Activated naive CD8-positive, alpha-beta T cell treated with anti-CD3 and anti-CD28 coated beads, Interleukin-2, amount 50 U/mL, for 24 hours (primary cell): ENCODE results near the gene CCL20.

Experiments
- ATAC-seq: fragments of 150-1000 bp; cut with Tn5 transposase; one replicate; pipeline ENCODE4 v1.10.0; 2021
- DNase-seq: peaks from one replicate; pipeline ENCODE4 v3.0.0; 2021
- H3K27ac Mint-ChIP-seq: one replicate; pipeline ENCODE4 v1.8.0; 2021; ENCODE audit warnings: mild to moderate bottlenecking, mixed read lengths
- H3K27me3 Mint-ChIP-seq: one replicate; pipeline ENCODE4 v1.8.0; 2021; ENCODE audit warnings: mixed read lengths
- H3K36me3 Mint-ChIP-seq: one replicate; pipeline ENCODE4 v1.8.0; 2021; ENCODE audit warnings: low read depth, mixed read lengths
- H3K4me1 Mint-ChIP-seq: one replicate; pipeline ENCODE4 v1.8.0; 2021; ENCODE audit warnings: mixed read lengths
- H3K4me3 Mint-ChIP-seq: one replicate; pipeline ENCODE4 v1.8.0; 2021; ENCODE audit warnings: mild to moderate bottlenecking, moderate library complexity, mixed read lengths
- H3K9me3 Mint-ChIP-seq: one replicate; pipeline ENCODE4 v1.8.0; 2021; ENCODE audit warnings: mixed read lengths

The CCL20 gene

DNA sequence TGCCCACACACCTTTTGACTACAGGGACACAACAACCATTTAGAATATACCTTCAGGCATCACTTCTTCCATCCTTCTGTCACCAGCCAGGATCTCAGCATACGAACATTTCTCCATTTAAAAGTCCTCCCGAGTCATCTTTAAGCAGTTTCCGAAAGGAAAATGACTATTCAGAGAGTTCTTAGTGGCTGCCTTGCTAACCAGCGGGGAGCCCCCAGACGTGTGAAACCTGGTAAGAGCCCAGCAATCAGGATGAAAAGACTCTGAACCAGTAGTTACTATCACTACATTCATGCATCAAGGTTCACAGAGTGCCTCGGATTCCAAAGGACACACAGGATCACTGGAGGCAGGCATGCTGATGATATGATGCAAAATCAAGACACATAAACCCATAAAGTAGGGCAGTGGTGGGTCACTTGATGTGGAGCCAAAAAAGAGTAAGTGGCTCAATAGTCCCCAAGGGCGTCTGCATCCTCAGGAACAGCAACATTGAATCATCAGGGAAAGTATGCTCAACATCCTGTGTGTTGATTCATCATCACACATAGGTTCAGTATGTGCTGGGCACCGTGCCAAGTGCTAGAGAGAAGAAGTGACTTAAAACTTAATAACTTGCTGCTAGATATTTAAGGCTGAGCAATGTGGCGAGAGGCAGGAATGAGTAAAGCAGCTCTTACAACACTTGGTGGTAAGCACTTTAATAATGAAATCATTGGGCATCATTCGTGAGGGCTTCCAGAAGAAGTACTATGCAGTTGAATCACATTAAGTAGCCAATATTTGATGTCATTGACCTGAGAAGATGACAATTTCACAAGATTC lies 4.4 kb downstream of the CCL20 start:
- H3K27me3 Mint-ChIP-seq: peaks cover 21% of the 10 kb centered on the region
- H3K36me3 Mint-ChIP-seq: peaks cover 10% of the 10 kb centered on the region
- peaks cover 5% of the 10 kb centered on the region for H3K9me3 Mint-ChIP-seq
- H3K4me1 Mint-ChIP-seq: peaks cover 47% of the 10 kb centered on the region
- peak overlapping the region; percentile 95 for H3K27ac Mint-ChIP-seq
- DNase-seq (peak; percentile 83), ATAC-seq (peak; percentile 85)
- peak overlapping the region; percentile 53 for H3K4me3 Mint-ChIP-seq

- Mint-ChIP-seq H3K4me1 (peaks cover 39% of the 10 kb centered on the region), H3K27me3 (peaks cover 20% of the 10 kb centered on the region), H3K9me3 (peaks cover 5% of the 10 kb centered on the region), H3K36me3 (peaks cover 8% of the 10 kb centered on the region), H3K4me3 (peak overlapping the region; percentile 15), H3K27ac (peak overlapping the region; percentile 95)
- ATAC-seq (peak; percentile 9), DNase-seq (no peak)
Measured at GRCh38 chr2:227818675-227819397, 5.2 kb downstream of the CCL20 start.

GRCh38 chr2:227819398-227819697 lies 5.7 kb downstream of the CCL20 start:
- Mint-ChIP-seq H3K4me3 (no peak overlapping the region), H3K27me3 (peaks cover 18% of the 10 kb centered on the region)

DNA sequence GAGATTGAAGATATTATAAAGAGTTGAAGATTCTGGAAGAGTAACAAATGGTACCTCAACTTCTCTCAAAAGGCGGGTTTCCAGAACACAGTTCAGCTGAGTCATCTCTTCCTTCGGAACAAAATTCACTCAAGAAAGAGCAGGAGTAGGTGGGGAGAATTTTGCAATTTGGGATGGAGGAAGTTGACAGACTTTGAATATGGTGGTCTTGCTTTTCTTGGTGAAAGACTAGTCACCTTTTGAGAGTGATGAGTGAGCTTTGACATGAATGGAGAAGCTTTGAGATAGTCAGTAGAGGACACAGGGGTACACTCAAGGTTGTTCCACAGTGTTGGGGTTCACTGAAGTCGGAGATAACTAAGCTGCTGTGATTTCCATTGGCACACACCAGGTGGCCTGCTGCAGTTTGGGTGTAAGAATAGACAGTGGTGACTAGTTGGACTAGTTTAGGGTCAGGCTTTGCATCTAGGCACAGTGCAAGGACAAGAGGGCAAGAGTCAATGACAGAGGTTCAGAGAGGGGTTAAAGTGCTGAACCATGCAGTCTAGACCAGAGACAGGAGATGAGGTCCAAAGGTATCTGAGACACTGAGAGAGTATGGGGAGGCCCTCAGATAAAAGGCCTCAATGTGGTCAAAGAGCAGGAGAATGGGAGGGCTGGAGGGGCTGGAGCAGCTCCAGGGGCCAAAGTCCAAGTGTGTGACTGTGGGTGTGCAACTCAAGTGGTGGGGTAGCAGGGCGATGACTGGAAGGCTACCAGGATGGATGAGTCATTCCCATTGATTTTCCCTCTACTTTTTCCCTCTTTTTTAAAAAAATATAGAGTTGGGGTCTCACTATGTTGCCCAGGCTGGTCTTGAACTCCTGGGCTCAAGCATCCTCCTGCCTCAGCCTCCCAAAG lies 7.7 kb downstream of the CCL20 start:
- Mint-ChIP-seq H3K36me3 (peaks cover 5% of the 10 kb centered on the region), H3K27ac (no peak overlapping the region), H3K27me3 (peaks cover 13% of the 10 kb centered on the region), H3K4me3 (no peak overlapping the region), H3K4me1 (peaks cover 34% of the 10 kb centered on the region), H3K9me3 (peaks cover 5% of the 10 kb centered on the region)
- no peak for ATAC-seq
- DNase-seq: no peak

More at GRCh38 chr2:227819398-227819697, 5.7 kb downstream of the CCL20 start:
- H3K9me3 Mint-ChIP-seq: peaks cover 5% of the 10 kb centered on the region
- DNase-seq (no peak), ATAC-seq (no peak)
- peak overlapping the region; percentile 95 for H3K27ac Mint-ChIP-seq
- peaks cover 36% of the 10 kb centered on the region for H3K4me1 Mint-ChIP-seq
- peaks cover 6% of the 10 kb centered on the region for H3K36me3 Mint-ChIP-seq

- Mint-ChIP-seq H3K4me3 (no peak overlapping the region), H3K4me1 (peaks cover 30% of the 10 kb centered on the region), H3K36me3 (no peaks in the 10 kb centered on the region), H3K9me3 (peaks cover 5% of the 10 kb centered on the region), H3K27me3 (peaks cover 17% of the 10 kb centered on the region), H3K27ac (no peak overlapping the region)
- no peak for DNase-seq
- no peak for ATAC-seq
Measured at GRCh38 chr2:227822416-227823003, 8.9 kb downstream of the CCL20 start.

- Mint-ChIP-seq H3K4me1 (peaks cover 16% of the 10 kb centered on the region), H3K9me3 (peaks cover 5% of the 10 kb centered on the region), H3K36me3 (no peaks in the 10 kb centered on the region), H3K27ac (no peak overlapping the region), H3K4me3 (no peak overlapping the region), H3K27me3 (peaks cover 17% of the 10 kb centered on the region)
- DNase-seq: no peak
- ATAC-seq: no peak
Measured at GRCh38 chr2:227823922-227824321, 10.3 kb downstream of the CCL20 start.

GRCh38 chr2:227824711-227825110 lies 11.1 kb downstream of the CCL20 start:
- H3K36me3 Mint-ChIP-seq: no peaks in the 10 kb centered on the region
- DNase-seq (no peak), ATAC-seq (no peak)
- peaks cover 5% of the 10 kb centered on the region for H3K9me3 Mint-ChIP-seq
- H3K4me1 Mint-ChIP-seq: peaks cover 12% of the 10 kb centered on the region
- no peak overlapping the region for H3K4me3 Mint-ChIP-seq
- peaks cover 19% of the 10 kb centered on the region for H3K27me3 Mint-ChIP-seq
- no peak overlapping the region for H3K27ac Mint-ChIP-seq

DNA sequence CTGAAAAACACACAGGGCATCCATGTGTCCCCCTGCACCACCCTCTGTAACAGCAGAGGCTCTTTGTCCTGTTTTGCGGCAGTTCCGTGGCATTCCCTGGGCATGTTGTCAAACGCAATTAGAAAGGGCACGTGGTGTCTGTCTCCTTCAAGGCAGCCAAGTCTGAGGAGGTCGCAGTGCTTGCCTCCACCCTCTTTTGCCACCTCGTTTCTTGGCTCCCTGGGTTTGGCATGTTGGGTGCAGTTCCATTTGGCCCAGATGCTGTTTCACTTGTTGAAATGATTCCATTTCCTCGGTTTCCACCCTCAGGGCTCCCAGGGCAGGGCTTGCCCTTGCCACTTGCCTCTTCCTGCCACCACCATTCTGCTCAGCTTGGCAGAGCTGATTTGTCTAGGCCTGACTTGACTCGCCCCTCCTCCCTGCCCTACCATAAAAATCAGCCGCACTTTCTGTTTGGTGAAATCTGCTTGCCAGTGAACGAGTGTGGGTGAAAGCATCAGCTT lies 12.4 kb downstream of the CCL20 start:
- ATAC-seq: no peak
- Mint-ChIP-seq H3K27ac (no peak overlapping the region), H3K36me3 (no peaks in the 10 kb centered on the region), H3K4me1 (peaks cover 5% of the 10 kb centered on the region), H3K4me3 (no peak overlapping the region), H3K27me3 (peaks cover 15% of the 10 kb centered on the region), H3K9me3 (peaks cover 5% of the 10 kb centered on the region)
- no peak for DNase-seq

GRCh38 chr2:227826563-227826962 lies 12.9 kb downstream of the CCL20 start:
- Mint-ChIP-seq H3K27me3 (peaks cover 12% of the 10 kb centered on the region), H3K4me1 (peaks cover 3% of the 10 kb centered on the region), H3K27ac (no peak overlapping the region), H3K4me3 (no peak overlapping the region), H3K9me3 (peaks cover 5% of the 10 kb centered on the region), H3K36me3 (no peaks in the 10 kb centered on the region)
- DNase-seq: no peak
- ATAC-seq: no peak

DNA sequence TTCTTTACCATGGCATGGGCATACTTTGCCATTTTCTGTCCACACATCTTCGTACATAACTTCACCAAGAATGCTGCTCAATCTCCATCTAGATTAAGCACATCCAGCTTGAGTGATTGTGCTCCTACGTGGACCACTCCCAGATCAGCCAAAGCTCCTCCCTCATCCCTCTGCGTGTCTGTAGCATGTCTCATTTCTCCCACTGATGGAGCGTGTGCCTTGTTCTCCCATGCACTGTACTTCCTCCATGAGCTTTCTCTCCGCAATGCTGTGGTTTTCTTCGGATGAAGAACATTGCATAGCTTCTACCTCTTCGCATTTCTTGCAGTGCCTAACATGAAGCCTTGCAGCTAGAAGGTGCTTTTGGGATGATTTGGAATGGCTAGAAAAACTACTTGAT lies 13.5 kb downstream of the CCL20 start:
- peaks cover 12% of the 10 kb centered on the region for H3K27me3 Mint-ChIP-seq

GRCh38 chr2:227828477-227828912 lies 14.9 kb downstream of the CCL20 start:
- Mint-ChIP-seq H3K36me3 (no peaks in the 10 kb centered on the region), H3K27me3 (peaks cover 9% of the 10 kb centered on the region)
- no peak for ATAC-seq

More for the DNA sequence above, 13.5 kb downstream of the CCL20 start:
- DNase-seq: no peak
- no peak for ATAC-seq
- Mint-ChIP-seq H3K4me1 (peaks cover 3% of the 10 kb centered on the region), H3K4me3 (no peak overlapping the region), H3K27ac (no peak overlapping the region), H3K9me3 (peaks cover 5% of the 10 kb centered on the region), H3K36me3 (no peaks in the 10 kb centered on the region)

GRCh38 chr2:227829337-227829736 lies 15.7 kb downstream of the CCL20 start:
- DNase-seq (no peak), ATAC-seq (no peak)
- Mint-ChIP-seq H3K27me3 (peaks cover 9% of the 10 kb centered on the region), H3K4me3 (no peak overlapping the region), H3K27ac (no peak overlapping the region), H3K36me3 (no peaks in the 10 kb centered on the region), H3K4me1 (peaks cover 3% of the 10 kb centered on the region), H3K9me3 (no peaks in the 10 kb centered on the region)

More at GRCh38 chr2:227828477-227828912, 14.9 kb downstream of the CCL20 start:
- Mint-ChIP-seq H3K4me3 (no peak overlapping the region), H3K27ac (no peak overlapping the region), H3K9me3 (no peaks in the 10 kb centered on the region), H3K4me1 (peaks cover 3% of the 10 kb centered on the region)
- no peak for DNase-seq

GRCh38 chr2:227834423-227834822 lies 20.8 kb downstream of the CCL20 start:
- ATAC-seq (no peak), DNase-seq (no peak)
- Mint-ChIP-seq H3K27me3 (peaks cover 7% of the 10 kb centered on the region), H3K27ac (no peak overlapping the region), H3K36me3 (no peaks in the 10 kb centered on the region), H3K9me3 (no peaks in the 10 kb centered on the region), H3K4me3 (no peak overlapping the region), H3K4me1 (no peaks in the 10 kb centered on the region)
